A673 (cell line): ENCODE results near the gene CIC. TPM values are rescaled to one million over a fixed set of nuclear protein-coding genes. Genes with fewer than 3 reads are reported as not detected.

Experiments
- BruUV-seq: library from RNA; stranded (reverse); fragments of 400-500 nt; replicated peaks from 2 replicates; lab custom pipeline; 2021; lab: Mats Ljungman, UMichigan
- CTCF ChIA-PET: fragments of 300-600 bp; sonication (Branson Sonifier 250); formaldehyde crosslinking; loops from one replicate; lab custom pipeline; 2022; ENCODE audit warnings: antibody characterized with exemption; lab: Charles Lee
- POLR2A ChIA-PET: fragments of 300-600 bp; sonication (Branson Sonifier 250); formaldehyde crosslinking; loops from one replicate; lab custom pipeline; 2022; ENCODE audit warnings: antibody characterized with exemption; ENCODE audit not compliant: low non-redundant PET; lab: Charles Lee
- DNase-seq: peaks from one replicate; pipeline ENCODE4 v3.0.0-alpha.2; 2015; ENCODE audit warnings: low spot score
- H3K27ac ChIP-seq: fragments of 200-600 bp; sonication (generic); 2 replicates; pipeline ENCODE4 v1.5.1; 2016; ENCODE audit warnings: mixed run types, low read depth, mild to moderate bottlenecking, mixed read lengths, antibody characterized with exemption, low read length; ENCODE audit not compliant: poor library complexity, severe bottlenecking
- H3K27me3 ChIP-seq: fragments of 200-600 bp; sonication (generic); replicated peaks from 2 replicates; pipeline ENCODE4 v1.6.1; 2017; ENCODE audit warnings: mixed run types, low read depth, mild to moderate bottlenecking, mixed read lengths, antibody characterized with exemption, low read length; ENCODE audit not compliant: insufficient read depth, poor library complexity
- H3K36me3 ChIP-seq: fragments of 200-600 bp; sonication (generic); 2 replicates; pipeline ENCODE4 v1.6.1; 2016; ENCODE audit warnings: mixed run types, mild to moderate bottlenecking, mixed read lengths, antibody characterized with exemption, low read length; ENCODE audit not compliant: insufficient read depth, poor library complexity, severe bottlenecking
- H3K4me1 ChIP-seq: fragments of 200-600 bp; sonication (generic); 2 replicates; pipeline ENCODE4 v1.6.1; 2017; ENCODE audit warnings: mixed run types, mild to moderate bottlenecking, mixed read lengths, antibody characterized with exemption, low read length; ENCODE audit not compliant: insufficient read depth, poor library complexity, severe bottlenecking
- H3K4me3 ChIP-seq: fragments of 200-600 bp; sonication (generic); 2 replicates; pipeline ENCODE4 v1.5.1; 2016; ENCODE audit warnings: low read depth, mixed run types, mild to moderate bottlenecking, mixed read lengths, low read length; ENCODE audit not compliant: poor library complexity, severe bottlenecking
- H3K9me3 ChIP-seq: fragments of 200-600 bp; sonication (generic); 2 replicates; pipeline ENCODE4 v1.6.1; 2016; ENCODE audit warnings: mixed run types, low read depth, mild to moderate bottlenecking, mixed read lengths, antibody characterized with exemption, low read length; ENCODE audit not compliant: poor library complexity, severe bottlenecking
- CTCF ChIP-seq: fragments of 300-800, 200-600 bp; sonication (generic); conservative IDR thresholded peaks from 2 replicates; pipeline ENCODE4 v1.5.1; 2017; ENCODE audit warnings: low read depth, mild to moderate bottlenecking, antibody characterized with exemption, low read length, moderate library complexity, mixed read lengths
- EZH2 ChIP-seq: fragments of 200-600 bp; sonication (generic); IDR thresholded peaks from 2 replicates; pipeline ENCODE4 v1.6.1; 2017; ENCODE audit warnings: borderline replicate concordance, low read depth, mild to moderate bottlenecking, mixed read lengths, antibody characterized with exemption, low read length; ENCODE audit not compliant: poor library complexity, severe bottlenecking
- intact Hi-C: fragments of 100-400 bp; cut with micrococcal nuclease; formaldehyde crosslinking; loops from one replicate; pipeline ENCODE4 v1.10.0; 2022; ENCODE audit not compliant: unreplicated experiment
- total RNA-seq: library from RNA; stranded (reverse); gene quantifications from 2 replicates; pipeline ENCODE4 v1.2.3, GENCODE V29; 2021

Gene CIC
- total RNA-seq, 1 experiment from 2014 or later: 80.3 TPM

- POLR2A ChIA-PET: interaction anchor here (0.6 kb wide), 1 partner anchor 31 kb away, joined by 4 read pairs; no protein-coding TSS in a partner anchor
- BruUV-seq: no TSS peak
- H3K27ac ChIP-seq: peak overlapping the region; percentile 83
These were observed 17.3 kb upstream of the CIC start for GRCh38 chr19:42251572-42252358.

GRCh38 chr19:42252365-42253244 lies 16.4 kb upstream of the CIC start:
- H3K4me3 ChIP-seq: peak overlapping the region; percentile 91
- peaks cover 54% of the 10 kb centered on the region for H3K4me1 ChIP-seq
- peak; percentile 60 for DNase-seq
- ChIA-PET POLR2A (no interaction called here), CTCF (no interaction called here)
- no peak for TF ChIP-seq CTCF
- no peak for TF ChIP-seq EZH2
- H3K36me3 ChIP-seq: peaks cover 23% of the 10 kb centered on the region
- no peaks in the 10 kb centered on the region for H3K9me3 ChIP-seq
- no peaks in the 10 kb centered on the region for H3K27me3 ChIP-seq
- BruUV-seq: TSS peak; percentile 38
- intact Hi-C loops: no loop called here
- peak overlapping the region; percentile 83 for H3K27ac ChIP-seq

More at GRCh38 chr19:42251572-42252358, 17.3 kb upstream of the CIC start:
- intact Hi-C loops: loop anchor here (2.0 kb wide), 1 partner anchor 29 kb away; no protein-coding TSS in a partner anchor
- TF ChIP-seq CTCF (no peak), EZH2 (no peak)
- no peaks in the 10 kb centered on the region for H3K27me3 ChIP-seq
- peaks cover 23% of the 10 kb centered on the region for H3K36me3 ChIP-seq
- CTCF ChIA-PET: interaction anchor here (0.6 to 2.7 kb wide), 3 partner anchors 28 to 97 kb away, joined by 3 to 12 read pairs (median 6); no protein-coding TSS in a partner anchor
- H3K4me3 ChIP-seq: peak overlapping the region; percentile 91
- peaks cover 59% of the 10 kb centered on the region for H3K4me1 ChIP-seq
- H3K9me3 ChIP-seq: no peaks in the 10 kb centered on the region
- DNase-seq: peak; percentile 22

- peaks cover 47% of the 10 kb centered on the region for H3K4me1 ChIP-seq
- ChIA-PET POLR2A (no interaction called here), CTCF (no interaction called here)
- BruUV-seq: no TSS peak
- DNase-seq: peak; percentile 83
- TF ChIP-seq EZH2 (no peak), CTCF (no peak)
- no peaks in the 10 kb centered on the region for H3K27me3 ChIP-seq
- peaks cover 21% of the 10 kb centered on the region for H3K36me3 ChIP-seq
- H3K9me3 ChIP-seq: no peaks in the 10 kb centered on the region
- peak overlapping the region; percentile 91 for H3K4me3 ChIP-seq
- intact Hi-C loops: loop anchor here (2.0 kb wide), 1 partner anchor 15 kb away; the partner anchor contains the start of gene CIC
- peak overlapping the region; percentile 95 for H3K27ac ChIP-seq
These were observed 15.6 kb upstream of the CIC start for GRCh38 chr19:42253245-42254088.
